Amniotic stem cell (primary cell): ENCODE data around the gene USH2A.

Source experiments
- DNase-seq: peaks from one replicate; lab custom pipeline; 2025; lab: John Stamatoyannopoulos, UW

Gene USH2A

GRCh38 chr1:215958841-215959240, 464.4 kb downstream of the USH2A start:
- no peak for DNase-seq

- no peak for DNase-seq
These were observed 465.6 kb downstream of the USH2A start for GRCh38 chr1:215957663-215958062.

- DNase-seq: no peak
These were observed 490.7 kb downstream of the USH2A start for GRCh38 chr1:215932558-215932957.

GRCh38 chr1:215926670-215927069, 496.6 kb downstream of the USH2A start:
- DNase-seq: no peak

GRCh38 chr1:215923129-215923824, 500.0 kb downstream of the USH2A start:
- DNase-seq: no peak

GRCh38 chr1:215911406-215911968, 511.8 kb downstream of the USH2A start:
- no peak for DNase-seq

GRCh38 chr1:215905493-215906115, 517.6 kb downstream of the USH2A start:
- DNase-seq: peak; percentile 40

GRCh38 chr1:215900684-215901083, 522.6 kb downstream of the USH2A start:
- no peak for DNase-seq

- no peak for DNase-seq
These were observed 523.3 kb downstream of the USH2A start for GRCh38 chr1:215899901-215900300.

- no peak for DNase-seq
These were observed 527.4 kb downstream of the USH2A start for GRCh38 chr1:215895893-215896292.

GRCh38 chr1:215895276-215895675, 528.0 kb downstream of the USH2A start:
- DNase-seq: no peak

- DNase-seq: no peak
These were observed 528.6 kb downstream of the USH2A start for GRCh38 chr1:215894617-215895016.

GRCh38 chr1:215891266-215892057, 531.8 kb downstream of the USH2A start:
- DNase-seq: no peak

GRCh38 chr1:215890438-215890837, 532.8 kb downstream of the USH2A start:
- no peak for DNase-seq

- DNase-seq: no peak
These were observed 533.4 kb downstream of the USH2A start for GRCh38 chr1:215889871-215890270.

GRCh38 chr1:215888159-215888558, 535.1 kb downstream of the USH2A start:
- DNase-seq: no peak

GRCh38 chr1:215887627-215888026, 535.6 kb downstream of the USH2A start:
- no peak for DNase-seq

GRCh38 chr1:215883004-215883403, 540.2 kb downstream of the USH2A start:
- no peak for DNase-seq

GRCh38 chr1:215878843-215879242, 544.4 kb downstream of the USH2A start:
- no peak for DNase-seq

GRCh38 chr1:215878128-215878527, 545.1 kb downstream of the USH2A start:
- DNase-seq: no peak

GRCh38 chr1:215877452-215877951, 545.7 kb downstream of the USH2A start:
- no peak for DNase-seq

- DNase-seq: no peak
These were observed 547.5 kb downstream of the USH2A start for GRCh38 chr1:215875712-215876111.

GRCh38 chr1:215875236-215875635, 548.0 kb downstream of the USH2A start:
- no peak for DNase-seq
